ENCODE data around the gene SRRM3.

DNA sequence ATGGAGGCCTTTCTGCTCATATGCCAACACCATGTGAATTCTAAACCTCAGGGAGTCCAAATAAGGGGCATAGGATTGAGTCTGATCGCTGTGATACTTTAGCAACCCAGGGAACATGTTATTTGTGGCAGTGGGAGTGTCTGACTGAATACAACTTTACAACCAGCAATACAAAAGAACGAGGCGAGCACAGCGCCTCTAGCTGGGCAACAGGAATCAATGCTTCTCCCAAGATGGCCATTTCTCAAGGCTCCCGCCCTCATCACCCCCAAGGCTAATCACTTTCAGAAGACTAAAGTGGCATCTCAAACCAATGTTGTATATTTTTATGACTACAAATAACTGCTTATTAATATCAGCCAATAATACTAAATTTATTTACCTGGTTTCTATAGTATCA is 129.0 kb downstream of the SRRM3 start:
- no peak for TF ChIP-seq CTCF (IDR thresholded peaks at IDR 0.05 in 8 of 11, conservative IDR thresholded peaks at IDR 0.05 in 3 of 11)
- no peak for TF ChIP-seq POLR2AphosphoS5 (IDR thresholded peaks at IDR 0.05)
